Neural cell (in vitro differentiated cells): ENCODE results near the gene MEP1A.
"Not testable (repeated sequence)": the region's sequence is repeated elsewhere in the genome, so short reads cannot be mapped to it uniquely, and the experiment has no call there.

Experiments
- CTCF ChIP-seq: fragments of 450-650 bp; IDR thresholded peaks from 2 replicates; pipeline ENCODE4 v1.5.1; 2014; ENCODE audit warnings: antibody characterized with exemption, mild to moderate bottlenecking, moderate library complexity; ENCODE audit not compliant: poor library complexity, severe bottlenecking
- EP300 ChIP-seq: fragments of 450-650 bp; conservative IDR thresholded peaks from 2 replicates; pipeline ENCODE4 v1.6.1; 2014; ENCODE audit warnings: antibody characterized with exemption, mild to moderate bottlenecking, moderate library complexity; ENCODE audit not compliant: poor library complexity, severe bottlenecking
- EZH2 ChIP-seq: fragments of 200-600, 300-800 bp; shearing (Covaris generic), sonication (generic); IDR thresholded peaks from 2 replicates; pipeline ENCODE4 v1.6.1; 2014; ENCODE audit warnings: antibody characterized with exemption, low read length, borderline replicate concordance, mild to moderate bottlenecking; ENCODE audit not compliant: insufficient read depth, poor library complexity, severe bottlenecking
- RAD21 ChIP-seq: fragments of 450-650 bp; conservative IDR thresholded peaks from 2 replicates; pipeline ENCODE4 v1.6.1; 2014; ENCODE audit warnings: antibody characterized with exemption, mild to moderate bottlenecking, moderate library complexity
- SMC3 ChIP-seq: fragments of 450-650 bp; conservative IDR thresholded peaks from 2 replicates; pipeline ENCODE4 v1.6.1; 2014; ENCODE audit warnings: antibody characterized with exemption, mild to moderate bottlenecking, moderate library complexity; ENCODE audit not compliant: poor library complexity

- not testable (repeated sequence) for TF ChIP-seq CTCF, EZH2, RAD21, SMC3, EP300
These were observed 58.4 kb downstream of the MEP1A start for GRCh38 chr6:46851576-46851975.
